Measurements from ENCODE around the gene SUZ12. TPM values are rescaled to one million over a fixed set of nuclear protein-coding genes. Genes with fewer than 3 reads are reported as not detected.
A peak's percentile ranks its signal among the peaks of the same experiment; 100 is the strongest.

The SUZ12 gene
- total RNA-seq, 1 experiment from 2014 or later: 38.5 TPM

DNA sequence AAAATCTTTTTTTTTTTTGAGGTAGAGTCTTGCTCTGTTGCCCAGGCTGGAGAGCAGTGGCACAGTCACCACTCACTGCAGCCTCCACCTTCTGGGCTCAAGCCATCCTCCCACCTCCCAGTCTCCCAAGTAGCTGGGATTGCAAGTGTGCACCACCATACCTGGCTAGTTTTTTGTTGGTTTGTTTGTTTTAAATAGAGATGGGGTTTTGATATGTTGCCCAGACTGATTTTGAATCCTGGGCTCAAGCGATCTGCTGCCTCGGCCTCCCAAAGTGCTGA, 72.4 kb downstream of the SUZ12 start:
- Histone ChIP-seq H3K79me1 (ENCODE audit: insufficient read depth, low read depth, low read length, poor library complexity, severe bottlenecking) (no peaks in the 10 kb centered on the region), H2BK120ac (ENCODE audit: low read depth, low read length, poor library complexity, severe bottlenecking) (no peak overlapping the region), H2AK5ac (ENCODE audit: insufficient read length, low read length) (no peak overlapping the region), H3K23ac (ENCODE audit: insufficient read length, low read depth, low read length) (no peak overlapping the region), H2AFZ (ENCODE audit: low read length) (no peak overlapping the region), H3K27me3 (ENCODE audit: insufficient read depth, low read length) (no peaks in the 10 kb centered on the region), H4K8ac (replicated peaks; ENCODE audit: insufficient read length, low read depth, low read length) (no peak overlapping the region), H3K9me3 (ENCODE audit: control insufficient read depth, low read depth, low read length) (no peaks in the 10 kb centered on the region), H3K14ac (ENCODE audit: insufficient read depth, low read length) (no peak overlapping the region), H3K27ac (ENCODE audit: insufficient read length, low read depth, low read length) (no peak overlapping the region), H3K4me1 (ENCODE audit: insufficient read depth, low read length) (no peaks in the 10 kb centered on the region; the same call in 1 of the 2 replicates), H3T11ph (ENCODE audit: low read length) (no peak overlapping the region), H3K9ac (ENCODE audit: extremely low read depth, insufficient read length, low read length) (no peak overlapping the region), H4K91ac (ENCODE audit: insufficient read length, low read depth, low read length) (no peak overlapping the region), H2BK15ac (ENCODE audit: low read depth, low read length) (no peak overlapping the region), H3K4ac (ENCODE audit: low read depth, low read length) (no peak overlapping the region), H3K18ac (ENCODE audit: insufficient read length, low read depth, low read length) (no peak overlapping the region), H3K56ac (ENCODE audit: insufficient read length, low read depth, low read length) (no peak overlapping the region), H3K23me2 (ENCODE audit: insufficient read length, low read depth, low read length, poor library complexity, severe bottlenecking) (peaks cover 10% of the 10 kb centered on the region), H3K79me2 (ENCODE audit: insufficient read depth, low read length) (peaks cover 5% of the 10 kb centered on the region; the same call in 1 of the 2 replicates), H3K4me2 (ENCODE audit: insufficient read depth, insufficient read length, low read length) (no peak overlapping the region), H2BK12ac (ENCODE audit: insufficient read length, low read depth, low read length) (no peak overlapping the region), H4K5ac (ENCODE audit: insufficient read length, low read depth, low read length) (no peak overlapping the region), H4K20me1 (ENCODE audit: control insufficient read depth, insufficient read depth, insufficient read length) (no peaks in the 10 kb centered on the region), H2BK20ac (ENCODE audit: low read depth, low read length, poor library complexity, severe bottlenecking) (no peak overlapping the region), H2BK5ac (ENCODE audit: insufficient read length, low read length) (no peak overlapping the region)
- Mint-ChIP-seq H3K4me1 (peaks cover 17 to 20% of the 10 kb centered on the region in 2 experiments), H3K27me3 (ENCODE audit: low read depth) (peaks cover 16% of the 10 kb centered on the region), H3K27ac (no peak overlapping the region), H3K36me3 (ENCODE audit: insufficient read depth in 1 of 3, low read depth in 3 of 3) (peaks cover 3 to 17% (median 6%) of the 10 kb centered on the region in 3 experiments; a peak in 5 of 7 replicates), H3K4me3 (peak overlapping the region; percentile 74 to 92), H3K9me3 (no peaks in the 10 kb centered on the region)
- no CpG with 5 or more reads among the region's 2 CpGs for WGBS (ENCODE audit: extremely low coverage, insufficient read length, low lambda C conversion rate)
- DNase-seq: no peak
- TF ChIP-seq, protein P1, sequence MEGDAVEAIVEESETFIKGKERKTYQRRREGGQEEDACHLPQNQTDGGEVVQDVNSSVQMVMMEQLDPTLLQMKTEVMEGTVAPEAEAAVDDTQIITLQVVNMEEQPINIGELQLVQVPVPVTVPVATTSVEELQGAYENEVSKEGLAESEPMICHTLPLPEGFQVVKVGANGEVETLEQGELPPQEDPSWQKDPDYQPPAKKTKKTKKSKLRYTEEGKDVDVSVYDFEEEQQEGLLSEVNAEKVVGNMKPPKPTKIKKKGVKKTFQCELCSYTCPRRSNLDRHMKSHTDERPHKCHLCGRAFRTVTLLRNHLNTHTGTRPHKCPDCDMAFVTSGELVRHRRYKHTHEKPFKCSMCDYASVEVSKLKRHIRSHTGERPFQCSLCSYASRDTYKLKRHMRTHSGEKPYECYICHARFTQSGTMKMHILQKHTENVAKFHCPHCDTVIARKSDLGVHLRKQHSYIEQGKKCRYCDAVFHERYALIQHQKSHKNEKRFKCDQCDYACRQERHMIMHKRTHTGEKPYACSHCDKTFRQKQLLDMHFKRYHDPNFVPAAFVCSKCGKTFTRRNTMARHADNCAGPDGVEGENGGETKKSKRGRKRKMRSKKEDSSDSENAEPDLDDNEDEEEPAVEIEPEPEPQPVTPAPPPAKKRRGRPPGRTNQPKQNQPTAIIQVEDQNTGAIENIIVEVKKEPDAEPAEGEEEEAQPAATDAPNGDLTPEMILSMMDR (conservative IDR thresholded peaks at IDR 0.05): no peak
